ENCODE results near the gene GRIP1. TPM values are rescaled to one million over a fixed set of nuclear protein-coding genes. Genes with fewer than 3 reads are reported as not detected.

GRIP1 gene
- total and polyA plus RNA-seq, 2 experiments from 2014 or later, result 5.1 to 13.7 TPM

DNA sequence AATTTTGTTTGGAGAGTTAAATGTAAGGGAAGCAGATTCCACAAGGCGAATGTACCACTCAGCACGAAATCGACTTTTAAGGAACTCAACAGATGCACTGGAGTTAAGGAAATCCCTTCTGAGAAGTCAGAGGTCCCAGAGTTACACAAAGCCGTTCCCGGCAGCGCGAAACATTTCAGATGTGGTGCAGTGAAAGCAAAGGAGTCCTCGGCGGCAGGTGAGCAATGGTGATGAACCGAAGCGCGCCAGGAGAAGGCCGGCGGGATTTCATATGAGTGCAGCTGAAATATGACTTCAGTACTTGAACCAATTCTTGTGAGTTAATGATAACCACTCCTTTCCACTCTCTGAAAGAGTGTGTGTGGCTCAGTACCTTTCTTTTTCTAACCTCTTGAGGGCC lies 183.2 kb downstream of the GRIP1 start:
- Histone ChIP-seq H3K27me3 (ENCODE audit: insufficient read depth) (no peaks in the 10 kb centered on the region), H3K4me1 (ENCODE audit: insufficient read depth) (peaks cover 66% of the 10 kb centered on the region), H4K20me1 (replicated peaks; ENCODE audit: insufficient read depth) (no peaks in the 10 kb centered on the region), H3K4me2 (peak overlapping the region; percentile 16; the same call in 1 of the 2 replicates), H3K36me3 (ENCODE audit: insufficient read depth) (no peaks in the 10 kb centered on the region; the same call in 1 of the 2 replicates), H3K27ac (ENCODE audit: low read depth) (peak overlapping the region; percentile 98), H3F3A (replicated peaks; ENCODE audit: low read depth) (0 out of 2 replicates have a peak, but pooled peaks cover 7% of the 10 kb centered on the region), H3K4me3 (no peak overlapping the region), H3K9me2 (ENCODE audit: insufficient read depth) (no peaks in the 10 kb centered on the region), H2AFZ (no peak overlapping the region), H3K79me2 (replicated peaks; ENCODE audit: insufficient read depth) (no peaks in the 10 kb centered on the region)
- H3K4me1 Mint-ChIP-seq, result peaks cover 76% of the 10 kb centered on the region
- no peak for TF ChIP-seq EZH2phosphoT487 (IDR thresholded peaks at IDR 0.05; ENCODE audit: unreplicated experiment)
- TF ChIP-seq POLR2AphosphoS5 (IDR thresholded peaks at IDR 0.05; ENCODE audit: low read depth), result no peak
- TF ChIP-seq, protein P1, sequence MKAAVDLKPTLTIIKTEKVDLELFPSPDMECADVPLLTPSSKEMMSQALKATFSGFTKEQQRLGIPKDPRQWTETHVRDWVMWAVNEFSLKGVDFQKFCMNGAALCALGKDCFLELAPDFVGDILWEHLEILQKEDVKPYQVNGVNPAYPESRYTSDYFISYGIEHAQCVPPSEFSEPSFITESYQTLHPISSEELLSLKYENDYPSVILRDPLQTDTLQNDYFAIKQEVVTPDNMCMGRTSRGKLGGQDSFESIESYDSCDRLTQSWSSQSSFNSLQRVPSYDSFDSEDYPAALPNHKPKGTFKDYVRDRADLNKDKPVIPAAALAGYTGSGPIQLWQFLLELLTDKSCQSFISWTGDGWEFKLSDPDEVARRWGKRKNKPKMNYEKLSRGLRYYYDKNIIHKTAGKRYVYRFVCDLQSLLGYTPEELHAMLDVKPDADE (IDR thresholded peaks at IDR 0.05), result no peak
- no peak for TF ChIP-seq JUNB (IDR thresholded peaks at IDR 0.05; ENCODE audit: unreplicated experiment)
- no peak for TF ChIP-seq NANOG (IDR thresholded peaks at IDR 0.05; ENCODE audit: borderline replicate concordance)
- TF ChIP-seq, protein P2, sequence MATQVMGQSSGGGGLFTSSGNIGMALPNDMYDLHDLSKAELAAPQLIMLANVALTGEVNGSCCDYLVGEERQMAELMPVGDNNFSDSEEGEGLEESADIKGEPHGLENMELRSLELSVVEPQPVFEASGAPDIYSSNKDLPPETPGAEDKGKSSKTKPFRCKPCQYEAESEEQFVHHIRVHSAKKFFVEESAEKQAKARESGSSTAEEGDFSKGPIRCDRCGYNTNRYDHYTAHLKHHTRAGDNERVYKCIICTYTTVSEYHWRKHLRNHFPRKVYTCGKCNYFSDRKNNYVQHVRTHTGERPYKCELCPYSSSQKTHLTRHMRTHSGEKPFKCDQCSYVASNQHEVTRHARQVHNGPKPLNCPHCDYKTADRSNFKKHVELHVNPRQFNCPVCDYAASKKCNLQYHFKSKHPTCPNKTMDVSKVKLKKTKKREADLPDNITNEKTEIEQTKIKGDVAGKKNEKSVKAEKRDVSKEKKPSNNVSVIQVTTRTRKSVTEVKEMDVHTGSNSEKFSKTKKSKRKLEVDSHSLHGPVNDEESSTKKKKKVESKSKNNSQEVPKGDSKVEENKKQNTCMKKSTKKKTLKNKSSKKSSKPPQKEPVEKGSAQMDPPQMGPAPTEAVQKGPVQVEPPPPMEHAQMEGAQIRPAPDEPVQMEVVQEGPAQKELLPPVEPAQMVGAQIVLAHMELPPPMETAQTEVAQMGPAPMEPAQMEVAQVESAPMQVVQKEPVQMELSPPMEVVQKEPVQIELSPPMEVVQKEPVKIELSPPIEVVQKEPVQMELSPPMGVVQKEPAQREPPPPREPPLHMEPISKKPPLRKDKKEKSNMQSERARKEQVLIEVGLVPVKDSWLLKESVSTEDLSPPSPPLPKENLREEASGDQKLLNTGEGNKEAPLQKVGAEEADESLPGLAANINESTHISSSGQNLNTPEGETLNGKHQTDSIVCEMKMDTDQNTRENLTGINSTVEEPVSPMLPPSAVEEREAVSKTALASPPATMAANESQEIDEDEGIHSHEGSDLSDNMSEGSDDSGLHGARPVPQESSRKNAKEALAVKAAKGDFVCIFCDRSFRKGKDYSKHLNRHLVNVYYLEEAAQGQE (IDR thresholded peaks at IDR 0.05; ENCODE audit: unreplicated experiment), result no peak
- no peaks in the 10 kb centered on the region for H3K9me3 Mint-ChIP-seq
- ATAC-seq, result no peak
- no peaks in the 10 kb centered on the region for H3K36me3 Mint-ChIP-seq (ENCODE audit: low read depth)
- no peak overlapping the region; the same call in 2 of the 3 replicates for H3K4me3 Mint-ChIP-seq
- peaks cover 2% of the 10 kb centered on the region for H3K27me3 Mint-ChIP-seq (ENCODE audit: insufficient read depth, low read depth, poor library complexity)
- peak overlapping the region; percentile 96; the same call in 1 of the 2 replicates for H3K27ac Mint-ChIP-seq
- DNase-seq (ENCODE audit: low spot score), result peak; percentile 36

DNA sequence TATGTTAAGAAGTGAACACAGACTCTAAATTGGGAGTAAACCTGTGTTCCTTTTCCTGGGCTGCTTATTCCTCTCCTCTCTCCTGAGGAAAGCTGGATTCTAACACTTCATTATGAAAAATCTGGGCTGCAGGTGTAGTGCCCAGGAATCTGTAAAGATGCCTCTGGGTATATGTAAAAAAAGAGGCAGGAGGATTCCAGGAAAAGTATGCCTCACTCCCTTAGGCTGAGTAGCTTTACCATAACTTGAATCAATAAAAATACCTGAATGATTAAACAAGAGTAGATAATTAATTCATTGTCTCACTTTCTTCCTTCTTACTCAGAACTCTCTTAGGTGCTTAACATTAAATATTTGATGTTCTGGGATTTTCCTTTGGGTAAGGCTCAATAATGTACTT lies 185.1 kb downstream of the GRIP1 start:
- H3K4me3 ChIP-seq, result no peak overlapping the region
- H2AFZ ChIP-seq, result no peak overlapping the region
- H3K4me3 Mint-ChIP-seq, result no peak overlapping the region
- no peak for ATAC-seq
- no peaks in the 10 kb centered on the region for H3K27me3 ChIP-seq (ENCODE audit: insufficient read depth)
- peaks cover 6% of the 10 kb centered on the region for H3K27me3 Mint-ChIP-seq (ENCODE audit: insufficient read depth, low read depth, poor library complexity)
- H3K9me2 ChIP-seq (ENCODE audit: insufficient read depth), result 0 out of 2 replicates have a peak, but pooled peaks cover 7% of the 10 kb centered on the region
- H3K4me1 ChIP-seq (ENCODE audit: insufficient read depth), result peaks cover 47% of the 10 kb centered on the region
- H3K27ac ChIP-seq (ENCODE audit: low read depth), result no peak overlapping the region; the same call in 1 of the 2 replicates
- H3K36me3 ChIP-seq (ENCODE audit: insufficient read depth), result no peaks in the 10 kb centered on the region; the same call in 1 of the 2 replicates
- DNase-seq (ENCODE audit: low spot score), result no peak
- H3K27ac Mint-ChIP-seq, result no peak overlapping the region
- H3K4me1 Mint-ChIP-seq, result peaks cover 60% of the 10 kb centered on the region
- no peaks in the 10 kb centered on the region for H4K20me1 ChIP-seq (replicated peaks; ENCODE audit: insufficient read depth)
- 0 out of 2 replicates have a peak, but pooled peaks cover 7% of the 10 kb centered on the region for H3F3A ChIP-seq (replicated peaks; ENCODE audit: low read depth)
- H3K79me2 ChIP-seq (replicated peaks; ENCODE audit: insufficient read depth), result no peaks in the 10 kb centered on the region
- H3K4me2 ChIP-seq, result peak overlapping the region; percentile 36; the same call in 1 of the 2 replicates
- H3K9me3 Mint-ChIP-seq, result no peaks in the 10 kb centered on the region
- H3K36me3 Mint-ChIP-seq (ENCODE audit: low read depth), result no peaks in the 10 kb centered on the region; the same call in 2 of the 3 replicates
- no peak for TF ChIP-seq CREB1 (CRISPR knock-in tag; IDR thresholded peaks at IDR 0.05; ENCODE audit: low read depth)
